ENCODE results near the gene NPAT. TPM values are rescaled to one million over a fixed set of nuclear protein-coding genes. Genes with fewer than 3 reads are reported as not detected.
"Not testable (repeated sequence)": the region's sequence is repeated elsewhere in the genome, so short reads cannot be mapped to it uniquely, and the experiment has no call there.

NPAT gene
- total and polyA plus RNA-seq, 9 of the 15 experiments (the other 6 are each of a cell fraction or from before 2014, with no cell fraction given): 8.8 to 30.0 (median 22.1) TPM

DNA sequence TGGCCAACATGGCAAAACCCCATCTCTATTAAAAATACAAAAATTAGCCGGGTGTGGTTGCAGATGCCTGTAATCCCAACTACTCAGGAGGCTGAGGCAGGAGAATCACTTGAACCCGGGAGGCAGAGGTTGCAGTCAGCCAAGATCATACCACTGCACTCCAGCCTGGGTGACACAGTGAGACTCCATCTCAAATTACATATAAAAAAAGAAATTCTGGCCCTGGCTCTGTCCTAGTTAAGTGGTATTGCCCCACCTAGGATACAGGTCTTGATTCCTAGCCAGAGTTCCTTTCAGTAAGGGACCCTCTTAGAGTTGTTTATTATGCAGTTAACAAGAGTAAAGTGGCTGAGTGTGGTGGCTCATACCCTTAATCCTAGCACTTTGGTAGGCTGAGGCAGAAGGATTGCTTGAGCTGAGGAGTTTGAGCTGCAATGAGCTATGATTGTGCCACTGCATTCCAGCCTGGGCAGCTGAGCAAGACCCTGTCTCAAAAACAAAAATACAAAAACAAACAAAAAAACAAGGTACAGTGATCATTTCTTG is 89.4 kb downstream of the NPAT start:
- in situ Hi-C loops (cut with MboI); H2AFZ ChIP-seq (ENCODE audit: low read depth, low read length); DNase-seq (ENCODE audit: extremely low read depth in 1 of 4, low spot score in 3 of 4); H3K27me3 ChIP-seq (ENCODE audit: control insufficient read depth in 2 of 2, insufficient read depth in 2 of 2, low read length in 2 of 2); H3K4me3 ChIP-seq; FAIRE-seq; H3K4me1 ChIP-seq (replicated peaks in 1 of 2; ENCODE audit: control insufficient read depth in 2 of 2, insufficient read depth in 2 of 2, low read length in 2 of 2); intact Hi-C loops (cut with micrococcal nuclease); BruUV-seq (replicated peaks); ATAC-seq; H3K9ac ChIP-seq (ENCODE audit: insufficient read depth in 1 of 2, low read depth in 2 of 2, low read length in 2 of 2); H3K9me1 ChIP-seq (ENCODE audit: control insufficient read depth, insufficient read depth, low read length); H4K20me1 ChIP-seq (replicated peaks; ENCODE audit: control insufficient read depth, insufficient read depth, low read length); H3K9me3 ChIP-seq (replicated peaks; ENCODE audit: control insufficient read depth, insufficient read depth, low read depth, low read length); H3K27ac ChIP-seq (ENCODE audit: extremely low read depth, low read depth, low read length); CTCF ChIA-PET (ENCODE audit: low intra/inter-chr PET ratio); H3K4me2 ChIP-seq (ENCODE audit: insufficient read depth, low read length): not testable (repeated sequence)
- Histone ChIP-seq H3K79me2 (ENCODE audit: control insufficient read depth, insufficient read depth, low read length) (peaks cover 13% of the 10 kb centered on the region; the same call in 2 of the 3 replicates), H3K36me3 (ENCODE audit: control insufficient read depth, insufficient read depth, low read length) (peaks cover 49% of the 10 kb centered on the region)
- WGBS (ENCODE audit: insufficient coverage, low coverage, missing lambda C conversion rate): 93% methylated on average over 2 of the region's 2 CpGs
- POLR2A ChIA-PET: interaction anchor here (0.6 to 1.3 kb wide), 4 partner anchors 9 to 97 kb away, joined by 3 to 5 read pairs (median 3); no protein-coding TSS in a partner anchor
- peak; percentile 37; the same call in 1 of the 2 replicates for TF ChIP-seq ZNF121 (CRISPR knock-in tag; conservative IDR thresholded peaks at IDR 0.05)
- TF ChIP-seq, protein P1, sequence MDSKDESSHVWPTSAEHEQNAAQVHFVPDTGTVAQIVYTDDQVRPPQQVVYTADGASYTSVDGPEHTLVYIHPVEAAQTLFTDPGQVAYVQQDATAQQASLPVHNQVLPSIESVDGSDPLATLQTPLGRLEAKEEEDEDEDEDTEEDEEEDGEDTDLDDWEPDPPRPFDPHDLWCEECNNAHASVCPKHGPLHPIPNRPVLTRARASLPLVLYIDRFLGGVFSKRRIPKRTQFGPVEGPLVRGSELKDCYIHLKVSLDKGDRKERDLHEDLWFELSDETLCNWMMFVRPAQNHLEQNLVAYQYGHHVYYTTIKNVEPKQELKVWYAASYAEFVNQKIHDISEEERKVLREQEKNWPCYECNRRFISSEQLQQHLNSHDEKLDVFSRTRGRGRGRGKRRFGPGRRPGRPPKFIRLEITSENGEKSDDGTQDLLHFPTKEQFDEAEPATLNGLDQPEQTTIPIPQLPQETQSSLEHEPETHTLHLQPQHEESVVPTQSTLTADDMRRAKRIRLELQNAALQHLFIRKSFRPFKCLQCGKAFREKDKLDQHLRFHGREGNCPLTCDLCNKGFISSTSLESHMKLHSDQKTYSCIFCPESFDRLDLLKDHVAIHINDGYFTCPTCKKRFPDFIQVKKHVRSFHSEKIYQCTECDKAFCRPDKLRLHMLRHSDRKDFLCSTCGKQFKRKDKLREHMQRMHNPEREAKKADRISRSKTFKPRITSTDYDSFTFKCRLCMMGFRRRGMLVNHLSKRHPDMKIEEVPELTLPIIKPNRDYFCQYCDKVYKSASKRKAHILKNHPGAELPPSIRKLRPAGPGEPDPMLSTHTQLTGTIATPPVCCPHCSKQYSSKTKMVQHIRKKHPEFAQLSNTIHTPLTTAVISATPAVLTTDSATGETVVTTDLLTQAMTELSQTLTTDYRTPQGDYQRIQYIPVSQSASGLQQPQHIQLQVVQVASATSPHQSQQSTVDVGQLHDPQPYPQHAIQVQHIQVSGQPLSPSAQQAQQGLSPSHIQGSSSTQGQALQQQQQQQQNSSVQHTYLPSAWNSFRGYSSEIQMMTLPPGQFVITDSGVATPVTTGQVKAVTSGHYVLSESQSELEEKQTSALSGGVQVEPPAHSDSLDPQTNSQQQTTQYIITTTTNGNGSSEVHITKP (IDR thresholded peaks at IDR 0.05; ENCODE audit: partially characterized antibody): peak; percentile 30

Data from K562 (cell line).